ENCODE data around the gene PTX3. TPM values are rescaled to one million over a fixed set of nuclear protein-coding genes. Genes with fewer than 3 reads are reported as not detected.

Gene PTX3
- total RNA-seq, 2 experiments from 2014 or later: not detected

GRCh38 chr3:157393113-157393512 is 43.5 kb upstream of the PTX3 start:
- CTCF ChIA-PET (ENCODE audit: unreplicated experiment): no interaction called here
- TF ChIP-seq CTCF (conservative IDR thresholded peaks at IDR 0.05; ENCODE audit: low read length) (no peak), EZH2phosphoT487 (IDR thresholded peaks at IDR 0.05; ENCODE audit: borderline replicate concordance, low read depth, low read length) (no peak)
- BruUV-seq (replicated peaks): no TSS peak
- Histone ChIP-seq H3K36me3 (ENCODE audit: insufficient read depth, low read length) (no peaks in the 10 kb centered on the region), H3K27ac (ENCODE audit: low read depth, low read length, poor library complexity, severe bottlenecking) (no peak overlapping the region), H3K79me2 (ENCODE audit: insufficient read depth, low read depth, low read length) (no peaks in the 10 kb centered on the region), H3K4me3 (ENCODE audit: low read depth, low read length, poor library complexity, severe bottlenecking) (no peak overlapping the region), H2AFZ (ENCODE audit: low read length) (no peak overlapping the region), H3K9me2 (ENCODE audit: insufficient read depth, low read length) (no peaks in the 10 kb centered on the region), H3K4me2 (ENCODE audit: low read length) (no peak overlapping the region), H3K4me1 (ENCODE audit: insufficient read depth, low read length, poor library complexity, severe bottlenecking) (no peaks in the 10 kb centered on the region), H4K20me1 (ENCODE audit: insufficient read depth, low read length) (no peaks in the 10 kb centered on the region), H3K9me3 (ENCODE audit: low read length) (no peaks in the 10 kb centered on the region)
- intact Hi-C loops (cut with micrococcal nuclease; ENCODE audit: unreplicated experiment): no loop called here
- no peak for DNase-seq (ENCODE audit: low spot score)
- POLR2A ChIA-PET: interaction anchor here (1.1 kb wide), 1 partner anchor 42 kb away, joined by 3 read pairs; no protein-coding TSS in a partner anchor

GRCh38 chr3:157394411-157394810 is 42.2 kb upstream of the PTX3 start:
- Histone ChIP-seq H3K9me2 (ENCODE audit: insufficient read depth, low read length) (no peaks in the 10 kb centered on the region), H3K4me1 (ENCODE audit: insufficient read depth, low read length, poor library complexity, severe bottlenecking) (no peaks in the 10 kb centered on the region), H3K4me3 (ENCODE audit: low read depth, low read length, poor library complexity, severe bottlenecking) (no peak overlapping the region), H3K9me3 (ENCODE audit: low read length) (no peaks in the 10 kb centered on the region), H3K4me2 (ENCODE audit: low read length) (no peak overlapping the region), H4K20me1 (ENCODE audit: insufficient read depth, low read length) (no peaks in the 10 kb centered on the region), H2AFZ (ENCODE audit: low read length) (no peak overlapping the region), H3K79me2 (ENCODE audit: insufficient read depth, low read depth, low read length) (no peaks in the 10 kb centered on the region), H3K36me3 (ENCODE audit: insufficient read depth, low read length) (no peaks in the 10 kb centered on the region), H3K27ac (ENCODE audit: low read depth, low read length, poor library complexity, severe bottlenecking) (no peak overlapping the region)
- TF ChIP-seq CTCF (conservative IDR thresholded peaks at IDR 0.05; ENCODE audit: low read length) (no peak), EZH2phosphoT487 (IDR thresholded peaks at IDR 0.05; ENCODE audit: borderline replicate concordance, low read depth, low read length) (no peak)
- intact Hi-C loops (cut with micrococcal nuclease; ENCODE audit: unreplicated experiment): no loop called here
- DNase-seq (ENCODE audit: low spot score): no peak
- BruUV-seq (replicated peaks): no TSS peak
- POLR2A ChIA-PET: interaction anchor here (1.1 kb wide), 1 partner anchor 40 kb away, joined by 3 read pairs; no protein-coding TSS in a partner anchor
- CTCF ChIA-PET (ENCODE audit: unreplicated experiment): no interaction called here

DNA sequence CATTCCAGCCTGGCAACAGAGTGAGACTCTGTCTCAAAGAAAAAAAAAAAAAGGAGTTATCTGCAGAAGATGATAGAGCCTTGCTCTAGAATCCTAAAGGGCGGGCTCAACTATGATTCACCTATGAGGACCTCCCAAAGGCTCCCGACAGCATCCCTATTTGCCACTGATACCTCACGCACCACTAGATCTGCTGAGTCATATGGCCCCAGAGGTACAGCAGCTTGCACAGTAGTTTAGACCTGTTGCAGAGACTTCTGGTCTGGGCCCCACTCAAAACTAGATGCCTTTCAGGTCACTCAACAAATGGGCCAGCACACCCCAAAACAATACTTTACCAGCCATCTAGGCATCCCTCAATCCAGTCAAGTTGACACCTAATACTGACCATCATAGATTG is 38.1 kb upstream of the PTX3 start:
- Histone ChIP-seq H3K9me2 (ENCODE audit: insufficient read depth, low read length) (no peaks in the 10 kb centered on the region), H3K79me2 (ENCODE audit: insufficient read depth, low read depth, low read length) (no peaks in the 10 kb centered on the region), H3K27ac (ENCODE audit: low read depth, low read length, poor library complexity, severe bottlenecking) (no peak overlapping the region), H2AFZ (ENCODE audit: low read length) (no peak overlapping the region), H4K20me1 (ENCODE audit: insufficient read depth, low read length) (no peaks in the 10 kb centered on the region), H3K4me1 (ENCODE audit: insufficient read depth, low read length, poor library complexity, severe bottlenecking) (no peaks in the 10 kb centered on the region), H3K36me3 (ENCODE audit: insufficient read depth, low read length) (no peaks in the 10 kb centered on the region), H3K4me3 (ENCODE audit: low read depth, low read length, poor library complexity, severe bottlenecking) (no peak overlapping the region), H3K4me2 (ENCODE audit: low read length) (no peak overlapping the region), H3K9me3 (ENCODE audit: low read length) (no peaks in the 10 kb centered on the region)
- POLR2A ChIA-PET: interaction anchor here (0.6 kb wide), 1 partner anchor 1847 kb away, joined by 3 read pairs; no protein-coding TSS in a partner anchor
- no peak for DNase-seq (ENCODE audit: low spot score)
- CTCF ChIA-PET (ENCODE audit: unreplicated experiment): no interaction called here
- intact Hi-C loops (cut with micrococcal nuclease; ENCODE audit: unreplicated experiment): no loop called here
- TF ChIP-seq CTCF (conservative IDR thresholded peaks at IDR 0.05; ENCODE audit: low read length) (no peak), EZH2phosphoT487 (IDR thresholded peaks at IDR 0.05; ENCODE audit: borderline replicate concordance, low read depth, low read length) (no peak)
- no TSS peak for BruUV-seq (replicated peaks)
